WTC11 (cell line): ENCODE measurements around the gene NXPH3. TPM values are rescaled to one million over a fixed set of nuclear protein-coding genes. Genes with fewer than 3 reads are reported as not detected.

Experiments
- ATAC-seq: fragments of 200-7000 bp; cut with Tn5 transposase; 2 replicates; pipeline ENCODE4 v1.10.0; 2021; ENCODE audit warnings: mild to moderate bottlenecking, moderate library complexity
- CTCF ChIA-PET: fragments of 300-600 bp; sonication (Branson Sonifier 250); formaldehyde crosslinking; loops from one replicate; lab custom pipeline; 2021; ENCODE audit warnings: antibody characterized with exemption; lab: Charles Lee
- POLR2A ChIA-PET: fragments of 350-600 bp; sonication (Branson Sonifier 250); formaldehyde crosslinking; loops from one replicate; lab custom pipeline; 2021; ENCODE audit warnings: antibody characterized with exemption; lab: Charles Lee
- DNase-seq: peaks from one replicate; pipeline ENCODE4 v3.0.0; 2021; ENCODE audit warnings: low spot score
- H3K27ac Mint-ChIP-seq: 2 replicates; pipeline ENCODE4 v1.8.0; 2021; ENCODE audit warnings: mixed read lengths
- H3K27me3 Mint-ChIP-seq: 2 replicates; pipeline ENCODE4 v1.8.0; 2021; ENCODE audit warnings: low read depth, mild to moderate bottlenecking, moderate library complexity, mixed read lengths
- H3K36me3 Mint-ChIP-seq: 2 replicates; pipeline ENCODE4 v1.8.0; 2021; ENCODE audit warnings: mixed read lengths
- H3K4me1 Mint-ChIP-seq: 2 replicates; pipeline ENCODE4 v1.8.0; 2022; ENCODE audit warnings: mixed read lengths
- H3K4me3 Mint-ChIP-seq: 2 replicates; pipeline ENCODE4 v1.8.0; 2021; ENCODE audit warnings: mild to moderate bottlenecking, moderate library complexity, mixed read lengths
- H3K9me3 Mint-ChIP-seq: 2 replicates; pipeline ENCODE4 v1.8.0; 2021; ENCODE audit warnings: mixed read lengths
- ARID4B ChIP-seq: sonication (generic); formaldehyde crosslinking; IDR thresholded peaks from 2 replicates; pipeline ENCODE4 v1.8.0; 2023; ENCODE audit warnings: missing genetic modification reagents, mild to moderate bottlenecking, borderline replicate concordance
- CREB1 ChIP-seq: sonication (generic); formaldehyde crosslinking; IDR thresholded peaks from 2 replicates; pipeline ENCODE4 v1.8.0; 2023; ENCODE audit warnings: mild to moderate bottlenecking, missing genetic modification reagents
- ELF4 ChIP-seq: sonication (generic); formaldehyde crosslinking; IDR thresholded peaks from 2 replicates; pipeline ENCODE4 v1.8.1; 2022; ENCODE audit warnings: low read depth, mild to moderate bottlenecking, moderate library complexity, missing genetic modification reagents
- ETV6 ChIP-seq: sonication (generic); formaldehyde crosslinking; IDR thresholded peaks from 2 replicates; pipeline ENCODE4 v1.8.1; 2022; ENCODE audit warnings: mild to moderate bottlenecking, missing genetic modification reagents
- IRF1 ChIP-seq: sonication (generic); formaldehyde crosslinking; IDR thresholded peaks from 2 replicates; pipeline ENCODE4 v1.8.0; 2023; ENCODE audit warnings: missing genetic modification reagents
- JUN ChIP-seq: sonication (generic); formaldehyde crosslinking; IDR thresholded peaks from 2 replicates; pipeline ENCODE4 v1.8.0; 2023; ENCODE audit warnings: mild to moderate bottlenecking, missing genetic modification reagents
- KAT7 ChIP-seq: sonication (generic); formaldehyde crosslinking; IDR thresholded peaks from 2 replicates; pipeline ENCODE4 v1.8.1; 2023; ENCODE audit warnings: missing genetic modification reagents, mild to moderate bottlenecking, borderline replicate concordance
- NFE2L1 ChIP-seq: sonication (generic); formaldehyde crosslinking; IDR thresholded peaks from 2 replicates; pipeline ENCODE4 v1.8.1; 2023; ENCODE audit warnings: missing genetic modification reagents
- NFYB ChIP-seq: sonication (generic); formaldehyde crosslinking; conservative IDR thresholded peaks from 2 replicates; pipeline ENCODE4 v1.8.0; 2022; ENCODE audit warnings: low read depth, missing genetic modification reagents
- NR3C1 ChIP-seq: sonication (generic); formaldehyde crosslinking; conservative IDR thresholded peaks from 2 replicates; pipeline ENCODE4 v1.8.1; 2023; ENCODE audit warnings: low read depth, mild to moderate bottlenecking, missing genetic modification reagents
- PRDM15 ChIP-seq: sonication (generic); formaldehyde crosslinking; IDR thresholded peaks from 2 replicates; pipeline ENCODE4 v1.8.0; 2022; ENCODE audit warnings: missing genetic modification reagents
- SMAD3 ChIP-seq: sonication (generic); formaldehyde crosslinking; IDR thresholded peaks from 2 replicates; pipeline ENCODE4 v1.8.0; 2022; ENCODE audit warnings: missing genetic modification reagents, mild to moderate bottlenecking, borderline replicate concordance
- ZNF138 ChIP-seq: sonication (generic); formaldehyde crosslinking; conservative IDR thresholded peaks from 2 replicates; pipeline ENCODE4 v1.8.1; 2022; ENCODE audit warnings: mild to moderate bottlenecking, moderate library complexity, missing genetic modification reagents
- ZNF219 ChIP-seq: sonication (generic); formaldehyde crosslinking; IDR thresholded peaks from 2 replicates; pipeline ENCODE4 v1.8.0; 2023; ENCODE audit warnings: missing genetic modification reagents, mild to moderate bottlenecking, borderline replicate concordance
- ZNF232 ChIP-seq: sonication (generic); formaldehyde crosslinking; IDR thresholded peaks from 2 replicates; pipeline ENCODE4 v1.8.0; 2022; ENCODE audit warnings: mild to moderate bottlenecking, missing genetic modification reagents
- total RNA-seq: library from RNA; stranded (reverse); gene quantifications from 3 replicates; pipeline ENCODE4 v1.2.3, GENCODE V29; 2021
- TF ChIP-seq, protein P1 (sequence below): sonication (generic); formaldehyde crosslinking; IDR thresholded peaks from 2 replicates; pipeline ENCODE4 v1.8.1; 2023; ENCODE audit warnings: mild to moderate bottlenecking, missing genetic modification reagents
- TF ChIP-seq, protein P2 (sequence below): sonication (generic); formaldehyde crosslinking; conservative IDR thresholded peaks from 2 replicates; pipeline ENCODE4 v1.8.1; 2022; ENCODE audit warnings: mild to moderate bottlenecking, missing genetic modification reagents
- TF ChIP-seq, protein P3 (sequence below): sonication (generic); formaldehyde crosslinking; IDR thresholded peaks from 2 replicates; pipeline ENCODE4 v1.8.1; 2022; ENCODE audit warnings: mild to moderate bottlenecking, moderate library complexity, missing genetic modification reagents
- TF ChIP-seq, protein P4 (sequence below): sonication (generic); formaldehyde crosslinking; conservative IDR thresholded peaks from 2 replicates; pipeline ENCODE4 v1.8.1; 2023; ENCODE audit warnings: mild to moderate bottlenecking, low read depth, missing genetic modification reagents, moderate library complexity

NXPH3 gene
- total RNA-seq, 1 experiment from 2014 or later = 3.4 TPM

DNA sequence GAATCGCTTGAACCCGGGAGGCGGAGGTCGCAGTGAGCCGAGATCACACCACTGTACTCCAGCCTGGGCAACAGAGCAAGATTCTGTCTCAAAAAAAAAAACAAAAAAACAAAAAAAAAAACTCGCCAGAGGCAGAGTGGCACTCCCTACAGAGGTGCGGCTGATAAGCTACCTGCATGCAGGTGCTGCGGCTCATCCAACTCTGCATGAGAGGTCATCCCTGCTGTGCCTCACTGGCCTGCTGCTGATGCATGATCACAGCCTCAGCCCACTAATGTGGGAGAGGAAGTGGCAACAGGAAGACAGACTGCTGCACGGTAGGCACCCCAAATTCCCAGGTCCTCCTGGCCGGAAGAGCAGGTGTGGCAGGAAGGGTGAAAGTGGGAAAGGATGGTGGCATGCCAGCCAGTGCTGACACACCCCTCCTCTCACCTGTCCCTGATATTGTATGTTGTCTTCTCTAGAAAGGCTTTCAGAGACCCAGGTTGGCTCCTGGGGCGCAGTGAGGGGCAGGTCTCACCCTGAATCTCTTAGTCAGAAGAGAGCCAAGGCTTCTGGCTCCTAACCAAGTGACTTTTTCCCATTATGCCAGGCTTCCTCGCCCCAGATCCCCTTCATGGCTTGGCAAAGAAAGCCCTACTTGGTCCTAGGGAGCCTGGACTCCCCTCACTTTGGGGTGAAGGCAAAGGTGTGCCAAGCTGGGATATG lies 11.8 kb downstream of the NXPH3 start:
- no peak overlapping the region for H3K27ac Mint-ChIP-seq
- H3K36me3 Mint-ChIP-seq = no peaks in the 10 kb centered on the region
- H3K27me3 Mint-ChIP-seq = no peaks in the 10 kb centered on the region
- no peak overlapping the region for H3K4me3 Mint-ChIP-seq
- no peak for ATAC-seq
- TF ChIP-seq KAT7 (no peak), CREB1 (CRISPR knock-in tag) (no peak), PRDM15 (CRISPR knock-in tag) (no peak), ZNF232 (CRISPR knock-in tag) (no peak), NR3C1 (no peak), NFE2L1 (CRISPR knock-in tag) (no peak)
- TF ChIP-seq, all 79 proteins: peak for 0
- ChIA-PET CTCF (interaction anchor here (0.5 to 1.9 kb wide), 3 partner anchors 11 to 356 kb away, joined by 4 to 5 read pairs (median 5); no protein-coding TSS in a partner anchor), POLR2A (interaction anchor here (0.7 to 1.0 kb wide), 2 partner anchors 90 to 132 kb away, joined by 3 to 4 read pairs; partner anchors contain the start of gene SPOP)
- H3K4me1 Mint-ChIP-seq = peaks cover 6% of the 10 kb centered on the region
- no peaks in the 10 kb centered on the region for H3K9me3 Mint-ChIP-seq
- no peak for DNase-seq

DNA sequence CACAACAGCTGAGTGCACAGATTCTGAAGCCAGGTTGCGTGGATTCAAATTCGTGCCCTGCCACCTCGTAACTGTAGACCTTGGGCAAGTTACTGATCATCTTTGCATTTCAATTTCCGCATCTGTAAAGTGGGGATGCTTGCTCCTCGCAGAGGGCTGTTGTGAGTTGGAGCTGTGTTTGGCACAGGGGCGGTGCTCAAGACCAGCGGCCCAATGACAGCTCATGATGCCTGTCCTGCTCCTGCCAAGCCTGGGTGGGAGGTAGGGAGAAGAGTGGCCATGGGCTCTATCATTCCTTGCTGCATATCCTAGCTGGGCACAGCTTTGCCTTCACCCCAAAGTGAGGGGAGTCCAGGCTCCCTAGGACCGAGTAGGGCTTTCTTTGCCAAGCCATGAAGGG lies 12.6 kb downstream of the NXPH3 start:
- H3K9me3 Mint-ChIP-seq = no peaks in the 10 kb centered on the region
- TF ChIP-seq, protein P1, sequence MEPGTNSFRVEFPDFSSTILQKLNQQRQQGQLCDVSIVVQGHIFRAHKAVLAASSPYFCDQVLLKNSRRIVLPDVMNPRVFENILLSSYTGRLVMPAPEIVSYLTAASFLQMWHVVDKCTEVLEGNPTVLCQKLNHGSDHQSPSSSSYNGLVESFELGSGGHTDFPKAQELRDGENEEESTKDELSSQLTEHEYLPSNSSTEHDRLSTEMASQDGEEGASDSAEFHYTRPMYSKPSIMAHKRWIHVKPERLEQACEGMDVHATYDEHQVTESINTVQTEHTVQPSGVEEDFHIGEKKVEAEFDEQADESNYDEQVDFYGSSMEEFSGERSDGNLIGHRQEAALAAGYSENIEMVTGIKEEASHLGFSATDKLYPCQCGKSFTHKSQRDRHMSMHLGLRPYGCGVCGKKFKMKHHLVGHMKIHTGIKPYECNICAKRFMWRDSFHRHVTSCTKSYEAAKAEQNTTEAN = no peak
- TF ChIP-seq CREB1 (CRISPR knock-in tag) = no peak
- TF ChIP-seq SMAD3 = no peak
- no peak for TF ChIP-seq ZNF219
- TF ChIP-seq, protein P2, sequence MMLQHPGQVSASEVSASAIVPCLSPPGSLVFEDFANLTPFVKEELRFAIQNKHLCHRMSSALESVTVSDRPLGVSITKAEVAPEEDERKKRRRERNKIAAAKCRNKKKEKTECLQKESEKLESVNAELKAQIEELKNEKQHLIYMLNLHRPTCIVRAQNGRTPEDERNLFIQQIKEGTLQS (CRISPR knock-in tag) = no peak
- TF ChIP-seq ARID4B (CRISPR knock-in tag) = no peak
- no peak for TF ChIP-seq JUN (CRISPR knock-in tag)
- no peak for TF ChIP-seq IRF1
- no peak for TF ChIP-seq ZNF138 (CRISPR knock-in tag)
- TF ChIP-seq, protein P3, sequence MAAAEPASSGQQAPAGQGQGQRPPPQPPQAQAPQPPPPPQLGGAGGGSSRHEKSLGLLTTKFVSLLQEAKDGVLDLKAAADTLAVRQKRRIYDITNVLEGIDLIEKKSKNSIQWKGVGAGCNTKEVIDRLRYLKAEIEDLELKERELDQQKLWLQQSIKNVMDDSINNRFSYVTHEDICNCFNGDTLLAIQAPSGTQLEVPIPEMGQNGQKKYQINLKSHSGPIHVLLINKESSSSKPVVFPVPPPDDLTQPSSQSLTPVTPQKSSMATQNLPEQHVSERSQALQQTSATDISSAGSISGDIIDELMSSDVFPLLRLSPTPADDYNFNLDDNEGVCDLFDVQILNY (CRISPR knock-in tag) = no peak
- TF ChIP-seq NFYB (CRISPR knock-in tag) = no peak
- TF ChIP-seq, protein P4, sequence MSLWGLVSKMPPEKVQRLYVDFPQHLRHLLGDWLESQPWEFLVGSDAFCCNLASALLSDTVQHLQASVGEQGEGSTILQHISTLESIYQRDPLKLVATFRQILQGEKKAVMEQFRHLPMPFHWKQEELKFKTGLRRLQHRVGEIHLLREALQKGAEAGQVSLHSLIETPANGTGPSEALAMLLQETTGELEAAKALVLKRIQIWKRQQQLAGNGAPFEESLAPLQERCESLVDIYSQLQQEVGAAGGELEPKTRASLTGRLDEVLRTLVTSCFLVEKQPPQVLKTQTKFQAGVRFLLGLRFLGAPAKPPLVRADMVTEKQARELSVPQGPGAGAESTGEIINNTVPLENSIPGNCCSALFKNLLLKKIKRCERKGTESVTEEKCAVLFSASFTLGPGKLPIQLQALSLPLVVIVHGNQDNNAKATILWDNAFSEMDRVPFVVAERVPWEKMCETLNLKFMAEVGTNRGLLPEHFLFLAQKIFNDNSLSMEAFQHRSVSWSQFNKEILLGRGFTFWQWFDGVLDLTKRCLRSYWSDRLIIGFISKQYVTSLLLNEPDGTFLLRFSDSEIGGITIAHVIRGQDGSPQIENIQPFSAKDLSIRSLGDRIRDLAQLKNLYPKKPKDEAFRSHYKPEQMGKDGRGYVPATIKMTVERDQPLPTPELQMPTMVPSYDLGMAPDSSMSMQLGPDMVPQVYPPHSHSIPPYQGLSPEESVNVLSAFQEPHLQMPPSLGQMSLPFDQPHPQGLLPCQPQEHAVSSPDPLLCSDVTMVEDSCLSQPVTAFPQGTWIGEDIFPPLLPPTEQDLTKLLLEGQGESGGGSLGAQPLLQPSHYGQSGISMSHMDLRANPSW = no peak
- no peak for TF ChIP-seq ETV6 (CRISPR knock-in tag)
- no peak for TF ChIP-seq ELF4 (CRISPR knock-in tag)
- TF ChIP-seq, all 79 proteins: peak for 0
- no peak overlapping the region for H3K27ac Mint-ChIP-seq
- H3K4me3 Mint-ChIP-seq = no peak overlapping the region
- ChIA-PET POLR2A (interaction anchor here (1.0 kb wide), 1 partner anchor 89 kb away, joined by 3 read pairs; the partner anchor contains the start of gene SPOP), CTCF (interaction anchor here (0.5 to 1.9 kb wide), 3 partner anchors 11 to 356 kb away, joined by 4 to 5 read pairs (median 5); no protein-coding TSS in a partner anchor)
- H3K36me3 Mint-ChIP-seq = no peaks in the 10 kb centered on the region
- peaks cover 8% of the 10 kb centered on the region for H3K4me1 Mint-ChIP-seq
- no peaks in the 10 kb centered on the region for H3K27me3 Mint-ChIP-seq
- no peak for DNase-seq
- ATAC-seq = no peak
